Measurements from ENCODE around the gene DOCK3. TPM values are rescaled to one million over a fixed set of nuclear protein-coding genes. Genes with fewer than 3 reads are reported as not detected.
"Not testable (repeated sequence)": the region's sequence is repeated elsewhere in the genome, so short reads cannot be mapped to it uniquely, and the experiment has no call there.

Gene DOCK3
- total RNA-seq, 1 experiment from 2014 or later: 5.6 TPM

DNA sequence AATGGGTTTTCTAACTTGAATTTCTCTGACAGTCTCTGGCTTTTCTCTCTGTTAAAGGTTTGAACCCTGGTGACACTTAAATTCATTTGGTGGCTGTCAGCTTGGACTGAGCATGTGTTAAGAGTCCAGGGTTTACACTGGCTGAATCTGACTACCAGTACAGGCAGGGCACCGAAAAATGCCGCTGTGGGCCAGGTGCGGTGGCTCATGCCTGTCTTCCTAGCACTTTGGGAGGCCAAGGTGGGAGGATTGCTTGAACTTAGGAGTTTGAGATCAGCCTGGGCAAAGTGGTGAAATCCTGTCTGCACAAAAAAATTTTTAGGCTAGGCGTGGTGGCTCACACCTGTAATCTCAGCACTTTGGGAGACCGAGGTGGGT lies 712.1 kb downstream of the DOCK3 start:
- ChIA-PET POLR2A (no interaction called here), CTCF (no interaction called here)
- H3K27ac Mint-ChIP-seq: peak overlapping the region; percentile 94
- peaks cover 44% of the 10 kb centered on the region for H3K36me3 Mint-ChIP-seq
- no peak for DNase-seq (ENCODE audit: low spot score)
- H3K27me3 Mint-ChIP-seq (ENCODE audit: low read depth): no peaks in the 10 kb centered on the region
- TF ChIP-seq, protein P1, sequence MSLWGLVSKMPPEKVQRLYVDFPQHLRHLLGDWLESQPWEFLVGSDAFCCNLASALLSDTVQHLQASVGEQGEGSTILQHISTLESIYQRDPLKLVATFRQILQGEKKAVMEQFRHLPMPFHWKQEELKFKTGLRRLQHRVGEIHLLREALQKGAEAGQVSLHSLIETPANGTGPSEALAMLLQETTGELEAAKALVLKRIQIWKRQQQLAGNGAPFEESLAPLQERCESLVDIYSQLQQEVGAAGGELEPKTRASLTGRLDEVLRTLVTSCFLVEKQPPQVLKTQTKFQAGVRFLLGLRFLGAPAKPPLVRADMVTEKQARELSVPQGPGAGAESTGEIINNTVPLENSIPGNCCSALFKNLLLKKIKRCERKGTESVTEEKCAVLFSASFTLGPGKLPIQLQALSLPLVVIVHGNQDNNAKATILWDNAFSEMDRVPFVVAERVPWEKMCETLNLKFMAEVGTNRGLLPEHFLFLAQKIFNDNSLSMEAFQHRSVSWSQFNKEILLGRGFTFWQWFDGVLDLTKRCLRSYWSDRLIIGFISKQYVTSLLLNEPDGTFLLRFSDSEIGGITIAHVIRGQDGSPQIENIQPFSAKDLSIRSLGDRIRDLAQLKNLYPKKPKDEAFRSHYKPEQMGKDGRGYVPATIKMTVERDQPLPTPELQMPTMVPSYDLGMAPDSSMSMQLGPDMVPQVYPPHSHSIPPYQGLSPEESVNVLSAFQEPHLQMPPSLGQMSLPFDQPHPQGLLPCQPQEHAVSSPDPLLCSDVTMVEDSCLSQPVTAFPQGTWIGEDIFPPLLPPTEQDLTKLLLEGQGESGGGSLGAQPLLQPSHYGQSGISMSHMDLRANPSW (CRISPR knock-in tag; conservative IDR thresholded peaks at IDR 0.05; ENCODE audit: low read depth): no peak
- TF ChIP-seq NFE2L1 (CRISPR knock-in tag; IDR thresholded peaks at IDR 0.05): no peak
- TF ChIP-seq, protein P2, sequence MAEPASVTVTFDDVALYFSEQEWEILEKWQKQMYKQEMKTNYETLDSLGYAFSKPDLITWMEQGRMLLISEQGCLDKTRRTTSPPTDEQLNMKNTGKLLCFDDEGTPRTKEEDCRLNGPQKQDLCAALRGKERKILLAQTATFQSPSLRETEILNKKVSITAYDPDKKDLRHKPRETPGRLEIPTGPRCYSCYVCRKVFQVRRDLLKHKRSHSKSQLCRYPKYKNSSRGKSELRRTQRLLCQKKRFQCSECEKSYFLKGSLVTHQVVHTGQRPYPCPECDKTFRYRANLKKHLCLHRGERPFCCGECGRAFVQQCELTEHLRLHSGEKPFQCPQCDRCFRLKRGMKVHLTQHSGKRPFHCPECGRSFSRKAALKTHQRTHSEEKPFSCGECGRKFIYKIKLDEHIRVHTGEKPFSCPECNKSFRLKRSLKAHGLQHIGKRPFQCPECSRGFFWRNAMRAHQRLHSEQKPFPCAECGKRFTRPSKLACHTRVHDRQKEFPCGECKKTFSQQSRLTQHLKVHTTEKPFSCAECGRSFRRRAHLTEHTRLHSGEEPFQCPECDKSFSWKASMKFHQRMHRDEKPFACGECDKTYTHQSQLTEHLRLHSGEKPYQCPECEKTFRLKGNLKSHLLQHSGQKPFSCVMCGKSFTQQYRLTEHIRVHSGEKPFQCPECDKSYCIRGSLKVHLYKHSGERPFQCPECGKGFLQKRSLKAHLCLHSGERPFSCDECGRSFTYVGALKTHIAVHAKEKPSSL (CRISPR knock-in tag; conservative IDR thresholded peaks at IDR 0.05): no peak
- TF ChIP-seq TCF7 (CRISPR knock-in tag; IDR thresholded peaks at IDR 0.05; ENCODE audit: low read depth): no peak
- TF ChIP-seq, protein P3, sequence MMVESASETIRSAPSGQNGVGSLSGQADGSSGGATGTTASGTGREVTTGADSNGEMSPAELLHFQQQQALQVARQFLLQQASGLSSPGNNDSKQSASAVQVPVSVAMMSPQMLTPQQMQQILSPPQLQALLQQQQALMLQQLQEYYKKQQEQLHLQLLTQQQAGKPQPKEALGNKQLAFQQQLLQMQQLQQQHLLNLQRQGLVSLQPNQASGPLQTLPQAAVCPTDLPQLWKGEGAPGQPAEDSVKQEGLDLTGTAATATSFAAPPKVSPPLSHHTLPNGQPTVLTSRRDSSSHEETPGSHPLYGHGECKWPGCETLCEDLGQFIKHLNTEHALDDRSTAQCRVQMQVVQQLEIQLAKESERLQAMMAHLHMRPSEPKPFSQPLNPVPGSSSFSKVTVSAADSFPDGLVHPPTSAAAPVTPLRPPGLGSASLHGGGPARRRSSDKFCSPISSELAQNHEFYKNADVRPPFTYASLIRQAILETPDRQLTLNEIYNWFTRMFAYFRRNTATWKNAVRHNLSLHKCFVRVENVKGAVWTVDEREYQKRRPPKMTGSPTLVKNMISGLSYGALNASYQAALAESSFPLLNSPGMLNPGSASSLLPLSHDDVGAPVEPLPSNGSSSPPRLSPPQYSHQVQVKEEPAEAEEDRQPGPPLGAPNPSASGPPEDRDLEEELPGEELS (CRISPR knock-in tag; IDR thresholded peaks at IDR 0.05): no peak
- TF ChIP-seq, protein P4, sequence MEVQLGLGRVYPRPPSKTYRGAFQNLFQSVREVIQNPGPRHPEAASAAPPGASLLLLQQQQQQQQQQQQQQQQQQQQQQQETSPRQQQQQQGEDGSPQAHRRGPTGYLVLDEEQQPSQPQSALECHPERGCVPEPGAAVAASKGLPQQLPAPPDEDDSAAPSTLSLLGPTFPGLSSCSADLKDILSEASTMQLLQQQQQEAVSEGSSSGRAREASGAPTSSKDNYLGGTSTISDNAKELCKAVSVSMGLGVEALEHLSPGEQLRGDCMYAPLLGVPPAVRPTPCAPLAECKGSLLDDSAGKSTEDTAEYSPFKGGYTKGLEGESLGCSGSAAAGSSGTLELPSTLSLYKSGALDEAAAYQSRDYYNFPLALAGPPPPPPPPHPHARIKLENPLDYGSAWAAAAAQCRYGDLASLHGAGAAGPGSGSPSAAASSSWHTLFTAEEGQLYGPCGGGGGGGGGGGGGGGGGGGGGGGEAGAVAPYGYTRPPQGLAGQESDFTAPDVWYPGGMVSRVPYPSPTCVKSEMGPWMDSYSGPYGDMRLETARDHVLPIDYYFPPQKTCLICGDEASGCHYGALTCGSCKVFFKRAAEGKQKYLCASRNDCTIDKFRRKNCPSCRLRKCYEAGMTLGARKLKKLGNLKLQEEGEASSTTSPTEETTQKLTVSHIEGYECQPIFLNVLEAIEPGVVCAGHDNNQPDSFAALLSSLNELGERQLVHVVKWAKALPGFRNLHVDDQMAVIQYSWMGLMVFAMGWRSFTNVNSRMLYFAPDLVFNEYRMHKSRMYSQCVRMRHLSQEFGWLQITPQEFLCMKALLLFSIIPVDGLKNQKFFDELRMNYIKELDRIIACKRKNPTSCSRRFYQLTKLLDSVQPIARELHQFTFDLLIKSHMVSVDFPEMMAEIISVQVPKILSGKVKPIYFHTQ (CRISPR knock-in tag; IDR thresholded peaks at IDR 0.05): no peak
- TF ChIP-seq NR3C1 (CRISPR knock-in tag; conservative IDR thresholded peaks at IDR 0.05; ENCODE audit: low read depth): no peak
- no peak for TF ChIP-seq CREM (CRISPR knock-in tag; IDR thresholded peaks at IDR 0.05)
- no peak for TF ChIP-seq GABPB1 (CRISPR knock-in tag; IDR thresholded peaks at IDR 0.05)
- no peak for TF ChIP-seq FOXJ3 (CRISPR knock-in tag; IDR thresholded peaks at IDR 0.05; ENCODE audit: borderline replicate concordance)
- TF ChIP-seq, protein P5, sequence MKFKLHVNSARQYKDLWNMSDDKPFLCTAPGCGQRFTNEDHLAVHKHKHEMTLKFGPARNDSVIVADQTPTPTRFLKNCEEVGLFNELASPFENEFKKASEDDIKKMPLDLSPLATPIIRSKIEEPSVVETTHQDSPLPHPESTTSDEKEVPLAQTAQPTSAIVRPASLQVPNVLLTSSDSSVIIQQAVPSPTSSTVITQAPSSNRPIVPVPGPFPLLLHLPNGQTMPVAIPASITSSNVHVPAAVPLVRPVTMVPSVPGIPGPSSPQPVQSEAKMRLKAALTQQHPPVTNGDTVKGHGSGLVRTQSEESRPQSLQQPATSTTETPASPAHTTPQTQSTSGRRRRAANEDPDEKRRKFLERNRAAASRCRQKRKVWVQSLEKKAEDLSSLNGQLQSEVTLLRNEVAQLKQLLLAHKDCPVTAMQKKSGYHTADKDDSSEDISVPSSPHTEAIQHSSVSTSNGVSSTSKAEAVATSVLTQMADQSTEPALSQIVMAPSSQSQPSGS (CRISPR knock-in tag; IDR thresholded peaks at IDR 0.05; ENCODE audit: borderline replicate concordance, low read depth): no peak
- no peak for TF ChIP-seq OVOL2 (CRISPR knock-in tag; IDR thresholded peaks at IDR 0.05; ENCODE audit: borderline replicate concordance)
- no peak for TF ChIP-seq MYBL2 (CRISPR knock-in tag; IDR thresholded peaks at IDR 0.05)
- TF ChIP-seq ELF4 (CRISPR knock-in tag; IDR thresholded peaks at IDR 0.05; ENCODE audit: low read depth): no peak
- TF ChIP-seq, protein P6, sequence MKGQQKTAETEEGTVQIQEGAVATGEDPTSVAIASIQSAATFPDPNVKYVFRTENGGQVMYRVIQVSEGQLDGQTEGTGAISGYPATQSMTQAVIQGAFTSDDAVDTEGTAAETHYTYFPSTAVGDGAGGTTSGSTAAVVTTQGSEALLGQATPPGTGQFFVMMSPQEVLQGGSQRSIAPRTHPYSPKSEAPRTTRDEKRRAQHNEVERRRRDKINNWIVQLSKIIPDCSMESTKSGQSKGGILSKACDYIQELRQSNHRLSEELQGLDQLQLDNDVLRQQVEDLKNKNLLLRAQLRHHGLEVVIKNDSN (CRISPR knock-in tag; IDR thresholded peaks at IDR 0.05): no peak
- no peak for TF ChIP-seq JAZF1 (CRISPR knock-in tag; IDR thresholded peaks at IDR 0.05)
- TF ChIP-seq, protein P7, sequence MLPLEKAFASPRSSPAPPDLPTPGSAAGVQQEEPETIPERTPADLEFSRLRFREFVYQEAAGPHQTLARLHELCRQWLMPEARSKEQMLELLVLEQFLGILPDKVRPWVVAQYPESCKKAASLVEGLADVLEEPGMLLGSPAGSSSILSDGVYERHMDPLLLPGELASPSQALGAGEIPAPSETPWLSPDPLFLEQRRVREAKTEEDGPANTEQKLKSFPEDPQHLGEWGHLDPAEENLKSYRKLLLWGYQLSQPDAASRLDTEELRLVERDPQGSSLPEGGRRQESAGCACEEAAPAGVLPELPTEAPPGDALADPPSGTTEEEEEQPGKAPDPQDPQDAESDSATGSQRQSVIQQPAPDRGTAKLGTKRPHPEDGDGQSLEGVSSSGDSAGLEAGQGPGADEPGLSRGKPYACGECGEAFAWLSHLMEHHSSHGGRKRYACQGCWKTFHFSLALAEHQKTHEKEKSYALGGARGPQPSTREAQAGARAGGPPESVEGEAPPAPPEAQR (CRISPR knock-in tag; IDR thresholded peaks at IDR 0.05): no peak
- TF ChIP-seq, protein P8, sequence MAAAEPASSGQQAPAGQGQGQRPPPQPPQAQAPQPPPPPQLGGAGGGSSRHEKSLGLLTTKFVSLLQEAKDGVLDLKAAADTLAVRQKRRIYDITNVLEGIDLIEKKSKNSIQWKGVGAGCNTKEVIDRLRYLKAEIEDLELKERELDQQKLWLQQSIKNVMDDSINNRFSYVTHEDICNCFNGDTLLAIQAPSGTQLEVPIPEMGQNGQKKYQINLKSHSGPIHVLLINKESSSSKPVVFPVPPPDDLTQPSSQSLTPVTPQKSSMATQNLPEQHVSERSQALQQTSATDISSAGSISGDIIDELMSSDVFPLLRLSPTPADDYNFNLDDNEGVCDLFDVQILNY (CRISPR knock-in tag; IDR thresholded peaks at IDR 0.05): no peak
- H3K9me3 Mint-ChIP-seq: no peaks in the 10 kb centered on the region
- H3K4me1 Mint-ChIP-seq: peaks cover 48% of the 10 kb centered on the region
- no peak for ATAC-seq
- H3K4me3 Mint-ChIP-seq: peak overlapping the region; percentile 92

DNA sequence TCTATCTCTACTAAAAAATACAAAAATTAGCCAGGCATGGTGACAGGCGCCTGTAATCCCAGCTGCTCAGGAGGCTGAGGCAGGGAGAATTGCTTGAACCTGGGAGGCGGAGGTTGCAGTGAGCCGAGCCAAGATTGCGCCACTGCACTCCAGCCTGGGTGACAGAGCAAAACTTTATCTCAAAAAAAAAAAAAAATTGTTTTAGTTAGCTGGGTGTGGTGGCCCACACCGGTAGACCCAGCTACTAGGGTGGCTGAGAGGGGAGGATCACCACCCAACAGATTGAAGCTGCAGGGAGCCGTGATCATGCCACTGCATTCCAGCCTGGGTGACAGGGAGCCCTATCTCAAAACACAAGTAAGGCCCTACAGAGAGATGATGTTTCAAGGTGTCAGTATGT lies 712.6 kb downstream of the DOCK3 start:
- H3K27me3 Mint-ChIP-seq (ENCODE audit: low read depth); DNase-seq (ENCODE audit: low spot score); POLR2A ChIA-PET; H3K9me3 Mint-ChIP-seq; CTCF ChIA-PET; ATAC-seq: not testable (repeated sequence)
- Mint-ChIP-seq H3K4me3 (peak overlapping the region; percentile 92), H3K27ac (peak overlapping the region; percentile 60; the same call in 1 of the 2 replicates), H3K4me1 (peaks cover 49% of the 10 kb centered on the region), H3K36me3 (peaks cover 45% of the 10 kb centered on the region)

All from WTC11 (cell line).